IMR-90 (cell line): ENCODE measurements around the gene CLIC3.

Source experiments
- BHLHE40 ChIP-seq: fragments of 150-350 bp; IDR thresholded peaks from 2 replicates; pipeline ENCODE4 v1.6.1; 2016; ENCODE audit warnings: mild to moderate bottlenecking, low read depth, low read length
- CEBPB ChIP-seq: IDR thresholded peaks from 2 replicates; pipeline ENCODE4 v1.6.1; 2012; ENCODE audit warnings: low read depth, low read length, improper control_type of control experiment
- CTCF ChIP-seq: conservative IDR thresholded peaks from 2 replicates; pipeline ENCODE4 v1.5.1; 2012; ENCODE audit warnings: mild to moderate bottlenecking, low read depth, low read length, improper control_type of control experiment
- ELK1 ChIP-seq: fragments of 150-350 bp; IDR thresholded peaks from 2 replicates; pipeline ENCODE4 v1.6.1; 2016; ENCODE audit warnings: low read depth, mild to moderate bottlenecking, low read length, moderate library complexity, borderline replicate concordance
- FOS ChIP-seq: fragments of 150-350 bp; IDR thresholded peaks from 2 replicates; pipeline ENCODE4 v1.6.1; 2016; ENCODE audit warnings: low read depth, low read length
- MAZ ChIP-seq: IDR thresholded peaks from 2 replicates; pipeline ENCODE4 v1.6.1; 2012; ENCODE audit warnings: low read depth, mild to moderate bottlenecking, low read length, improper control_type of control experiment, moderate library complexity, borderline replicate concordance
- MXI1 ChIP-seq: IDR thresholded peaks from 2 replicates; pipeline ENCODE4 v1.6.1; 2012; ENCODE audit warnings: low read depth, mild to moderate bottlenecking, low read length, moderate library complexity, borderline replicate concordance
- POLR2A ChIP-seq: IDR thresholded peaks from 2 replicates; pipeline ENCODE4 v1.6.1; 2012; ENCODE audit warnings: mild to moderate bottlenecking, low read depth, low read length
- RAD21 ChIP-seq: IDR thresholded peaks from 2 replicates; pipeline ENCODE4 v1.6.1; 2012; ENCODE audit warnings: low read length, improper control_type of control experiment
- RFX5 ChIP-seq: IDR thresholded peaks from 2 replicates; pipeline ENCODE4 v1.8.0; 2012; ENCODE audit warnings: low read depth, mild to moderate bottlenecking, low read length, moderate library complexity
- SMC3 ChIP-seq: fragments of 150-350 bp; IDR thresholded peaks from 2 replicates; pipeline ENCODE4 v1.6.1; 2016; ENCODE audit warnings: low read depth, mild to moderate bottlenecking, antibody characterized with exemption, low read length, moderate library complexity
- TF ChIP-seq, protein P1 (sequence below): fragments of 150-350 bp; IDR thresholded peaks from 2 replicates; pipeline ENCODE4 v1.6.1; 2017; ENCODE audit warnings: mild to moderate bottlenecking, antibody characterized with exemption, low read length, low read depth

DNA sequence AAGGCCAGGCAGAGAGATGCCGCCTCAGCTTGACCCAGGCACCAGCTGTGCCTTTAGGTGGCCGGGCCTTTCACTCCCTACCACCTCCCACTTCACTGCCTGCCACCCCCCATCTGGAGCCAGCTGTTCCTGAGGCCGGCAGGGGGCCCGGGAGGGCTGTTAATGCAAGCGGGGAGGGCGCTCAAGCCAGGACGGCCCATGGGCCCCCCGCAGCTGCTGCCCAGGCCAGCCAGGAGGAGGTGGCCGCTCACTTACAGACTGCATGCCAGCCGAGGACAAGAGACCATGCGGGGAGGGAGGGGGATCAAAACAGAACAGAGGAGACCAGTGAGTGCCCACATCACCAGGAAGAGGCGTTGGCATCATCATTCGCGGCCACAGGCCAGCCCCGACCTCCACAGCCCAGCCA lies 27.2 kb upstream of the CLIC3 start:
- TF ChIP-seq RAD21 = no peak
- no peak for TF ChIP-seq CTCF
- no peak for TF ChIP-seq POLR2A
- no peak for TF ChIP-seq CEBPB
- TF ChIP-seq ELK1 = no peak
- TF ChIP-seq, protein P1, sequence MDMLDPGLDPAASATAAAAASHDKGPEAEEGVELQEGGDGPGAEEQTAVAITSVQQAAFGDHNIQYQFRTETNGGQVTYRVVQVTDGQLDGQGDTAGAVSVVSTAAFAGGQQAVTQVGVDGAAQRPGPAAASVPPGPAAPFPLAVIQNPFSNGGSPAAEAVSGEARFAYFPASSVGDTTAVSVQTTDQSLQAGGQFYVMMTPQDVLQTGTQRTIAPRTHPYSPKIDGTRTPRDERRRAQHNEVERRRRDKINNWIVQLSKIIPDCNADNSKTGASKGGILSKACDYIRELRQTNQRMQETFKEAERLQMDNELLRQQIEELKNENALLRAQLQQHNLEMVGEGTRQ = no peak
- TF ChIP-seq FOS = no peak
- no peak for TF ChIP-seq BHLHE40
- no peak for TF ChIP-seq MXI1
- TF ChIP-seq SMC3 = no peak
- TF ChIP-seq RFX5 = no peak
- TF ChIP-seq MAZ = no peak
